ENCODE results near the gene MAPK12.

Gene MAPK12

DNA sequence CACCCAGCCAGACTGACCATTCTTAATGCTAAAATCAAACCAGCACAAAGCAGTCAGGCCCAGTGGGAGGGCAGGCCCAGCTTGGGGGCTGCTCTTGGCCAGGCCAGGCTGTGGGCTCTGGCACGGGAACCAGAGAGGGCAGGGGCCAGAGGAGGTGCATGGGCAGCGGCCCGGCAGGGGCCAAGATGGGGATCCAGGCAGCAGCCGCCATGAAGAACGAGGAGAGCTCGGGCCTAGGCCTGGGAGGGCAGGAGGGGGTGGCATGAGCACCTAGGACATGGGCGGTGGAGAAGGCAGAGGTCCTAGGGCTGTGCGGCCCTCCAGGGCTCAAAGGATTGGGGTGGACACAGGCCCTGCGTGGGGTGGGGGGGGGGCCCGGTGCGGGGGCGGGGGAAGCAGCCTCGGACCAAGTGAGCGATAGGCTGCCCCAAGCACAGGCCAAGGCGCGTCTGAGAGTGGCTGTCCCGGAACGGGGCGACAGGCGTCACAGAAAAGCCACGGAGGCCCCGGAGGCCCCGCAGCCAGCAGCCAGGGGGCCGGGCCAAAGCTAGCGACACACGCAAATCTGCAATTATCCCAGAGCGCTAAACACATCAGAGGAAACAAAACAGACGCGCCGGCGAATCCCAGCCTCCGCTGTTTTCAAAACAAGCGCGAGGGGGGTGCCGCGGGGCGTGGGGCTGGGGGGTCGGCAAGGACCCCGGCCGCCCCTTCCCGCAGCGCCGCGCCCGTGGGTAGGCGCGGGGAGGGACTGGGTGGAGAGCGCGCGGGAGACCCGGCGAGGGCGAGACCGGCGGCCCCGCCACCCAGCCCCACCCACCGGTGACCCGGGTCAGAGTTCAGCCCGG, 37.7 kb upstream of the MAPK12 start:
- DNase-seq = no peak

DNA sequence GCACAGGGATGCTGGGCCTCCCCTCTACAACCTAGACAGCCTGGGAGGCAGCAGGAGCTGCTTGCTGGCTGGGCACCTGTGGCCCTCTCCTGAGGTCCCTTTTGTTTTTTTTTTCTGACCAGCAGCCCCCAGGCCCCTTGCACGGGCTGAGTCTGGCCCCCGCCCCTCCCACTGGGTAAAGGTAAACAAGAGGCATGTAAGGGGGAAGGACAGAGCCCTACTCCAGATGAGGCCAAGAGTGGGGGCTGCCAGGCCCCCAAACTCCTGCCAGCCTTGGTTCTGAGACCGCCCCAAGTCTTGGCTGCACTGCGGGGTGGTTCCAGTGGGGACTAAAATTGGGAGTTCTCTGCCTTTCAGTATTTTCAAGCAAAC, 36.8 kb upstream of the MAPK12 start:
- DNase-seq = no peak

DNA sequence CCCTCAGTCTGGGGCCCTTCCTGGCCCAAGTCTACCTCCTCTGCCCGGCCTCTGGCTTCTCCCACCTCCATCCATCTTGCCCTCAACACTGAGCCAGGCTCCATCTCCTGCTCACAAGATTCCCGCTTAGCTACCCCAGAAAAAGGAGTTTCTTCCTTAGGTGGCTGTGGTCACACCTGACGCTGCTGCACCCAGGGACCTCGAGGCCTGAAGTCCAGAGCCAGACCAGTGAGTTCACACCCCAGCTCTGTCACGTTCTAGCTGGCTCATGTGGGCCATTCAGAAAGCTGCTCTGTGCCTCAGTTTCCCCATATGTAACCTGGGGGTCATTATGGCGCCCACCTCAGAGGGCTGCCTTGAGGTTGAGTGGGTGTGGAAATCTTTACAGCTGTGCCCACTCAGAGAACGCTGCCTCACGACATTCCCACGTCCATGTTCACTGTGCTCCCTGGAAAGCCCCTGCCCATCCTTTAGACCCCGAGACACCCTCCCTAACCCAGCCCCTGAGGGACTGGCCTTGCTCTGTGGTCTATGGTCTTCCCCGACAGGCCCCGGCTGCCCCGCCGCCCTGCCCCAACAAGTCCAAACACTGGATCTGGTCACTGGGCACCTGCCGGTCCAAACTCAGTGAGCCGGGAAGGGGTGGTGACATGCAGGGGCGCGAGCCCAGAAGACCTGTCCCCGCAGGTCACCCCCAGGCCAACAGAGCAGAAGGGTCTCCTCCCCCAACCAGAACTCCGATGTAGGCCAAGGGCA, 36.2 kb upstream of the MAPK12 start:
- no peak for DNase-seq

DNA sequence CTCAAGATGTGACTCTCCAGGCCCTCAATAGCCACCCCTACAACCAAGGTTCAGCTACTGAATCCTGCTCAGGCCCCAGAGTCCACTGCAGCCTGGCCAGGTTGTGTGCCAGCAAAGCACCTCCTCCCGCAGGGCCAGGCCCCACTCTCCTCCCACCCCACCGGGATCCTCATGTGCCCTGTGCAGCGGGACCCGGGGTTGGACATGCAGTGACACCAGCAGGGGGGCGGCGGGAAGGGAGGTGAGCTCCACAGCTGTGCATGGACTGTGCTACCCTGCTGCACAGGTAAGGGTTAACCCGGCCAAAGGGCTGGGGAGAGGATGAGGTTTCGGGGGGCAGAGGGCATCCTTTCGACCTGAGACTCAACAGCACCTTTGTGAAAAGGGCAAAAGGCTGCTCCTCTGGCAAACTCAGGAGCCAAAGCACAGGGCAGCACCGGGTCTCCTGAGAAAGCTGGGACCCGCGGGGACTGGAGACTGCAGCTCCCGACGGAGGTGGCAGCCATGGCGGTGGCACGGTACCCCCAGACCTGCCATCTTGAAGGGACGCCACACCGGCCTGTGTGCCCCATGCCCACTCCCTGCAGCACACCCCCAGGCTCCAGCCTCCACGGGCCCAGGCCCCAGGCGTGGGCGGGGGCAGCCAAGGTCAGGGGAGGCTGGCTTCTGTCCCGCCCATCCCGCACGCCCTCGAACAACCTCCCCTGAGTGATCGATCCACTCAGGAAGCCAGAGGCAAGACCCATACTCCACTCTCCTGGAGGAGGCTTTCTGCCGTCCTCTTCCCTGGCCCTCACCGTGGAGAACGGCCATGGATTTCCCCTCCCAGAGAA, 35.4 kb upstream of the MAPK12 start:
- no peak for DNase-seq

DNA sequence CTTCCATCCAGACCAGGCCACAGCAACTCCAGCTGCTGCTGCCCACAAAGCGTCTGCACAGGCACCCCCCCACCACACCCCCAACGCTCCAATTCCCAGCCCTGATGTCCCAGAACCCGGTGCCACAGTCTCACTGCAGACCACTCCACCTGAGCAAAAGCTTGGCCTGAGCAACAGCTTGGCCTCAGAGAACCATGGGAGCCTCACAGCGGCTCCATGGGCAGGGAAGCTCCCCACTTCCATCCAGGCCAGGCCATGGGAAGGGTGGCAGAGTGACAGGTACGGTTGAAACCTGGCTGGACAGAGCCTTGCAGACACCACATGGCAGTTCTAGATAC, 32.8 kb upstream of the MAPK12 start:
- no peak for DNase-seq

DNA sequence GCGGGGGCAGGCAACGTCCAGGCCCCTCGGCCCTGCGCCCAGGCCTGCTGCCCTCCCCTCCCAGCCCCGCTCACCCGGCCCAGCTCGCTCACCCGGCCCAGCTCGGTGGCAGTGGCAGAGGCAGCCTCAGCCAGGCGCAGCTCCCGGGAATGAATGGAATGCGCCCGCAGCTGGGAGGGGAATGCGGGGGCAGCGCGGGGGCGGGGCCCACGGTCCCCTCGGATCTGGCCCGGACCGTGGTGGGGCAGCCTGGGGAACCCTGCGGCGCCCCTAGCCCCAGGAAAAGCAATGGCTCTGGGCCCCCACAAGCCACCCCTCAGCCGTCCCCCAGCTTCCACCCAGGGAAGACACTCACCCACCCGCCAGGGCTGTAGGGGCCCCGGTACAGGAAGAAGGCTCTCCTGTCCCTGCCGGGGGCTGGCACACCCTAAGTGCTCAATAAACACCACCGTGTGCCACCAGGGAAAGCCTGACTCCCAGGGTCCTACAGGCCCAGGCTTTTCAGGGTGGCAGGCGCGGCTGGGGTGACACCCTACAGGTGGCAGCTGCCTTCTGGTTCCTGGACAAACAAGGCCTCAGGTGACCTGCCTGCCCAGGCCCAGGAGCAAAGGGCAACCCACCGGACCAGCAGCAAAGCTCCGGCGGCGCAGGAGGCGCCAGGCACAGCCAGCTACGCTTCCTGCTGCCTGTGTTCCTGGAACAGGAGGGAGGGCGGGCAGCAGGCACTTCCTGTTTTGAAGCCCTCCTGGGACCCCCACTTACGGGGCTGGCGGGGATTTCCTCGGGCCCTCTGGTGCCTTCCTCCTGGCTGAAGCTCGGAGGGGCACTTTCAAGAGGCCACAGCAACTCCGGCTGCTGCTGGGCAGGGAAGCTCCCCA, 32.2 kb upstream of the MAPK12 start:
- DNase-seq = no peak

DNA sequence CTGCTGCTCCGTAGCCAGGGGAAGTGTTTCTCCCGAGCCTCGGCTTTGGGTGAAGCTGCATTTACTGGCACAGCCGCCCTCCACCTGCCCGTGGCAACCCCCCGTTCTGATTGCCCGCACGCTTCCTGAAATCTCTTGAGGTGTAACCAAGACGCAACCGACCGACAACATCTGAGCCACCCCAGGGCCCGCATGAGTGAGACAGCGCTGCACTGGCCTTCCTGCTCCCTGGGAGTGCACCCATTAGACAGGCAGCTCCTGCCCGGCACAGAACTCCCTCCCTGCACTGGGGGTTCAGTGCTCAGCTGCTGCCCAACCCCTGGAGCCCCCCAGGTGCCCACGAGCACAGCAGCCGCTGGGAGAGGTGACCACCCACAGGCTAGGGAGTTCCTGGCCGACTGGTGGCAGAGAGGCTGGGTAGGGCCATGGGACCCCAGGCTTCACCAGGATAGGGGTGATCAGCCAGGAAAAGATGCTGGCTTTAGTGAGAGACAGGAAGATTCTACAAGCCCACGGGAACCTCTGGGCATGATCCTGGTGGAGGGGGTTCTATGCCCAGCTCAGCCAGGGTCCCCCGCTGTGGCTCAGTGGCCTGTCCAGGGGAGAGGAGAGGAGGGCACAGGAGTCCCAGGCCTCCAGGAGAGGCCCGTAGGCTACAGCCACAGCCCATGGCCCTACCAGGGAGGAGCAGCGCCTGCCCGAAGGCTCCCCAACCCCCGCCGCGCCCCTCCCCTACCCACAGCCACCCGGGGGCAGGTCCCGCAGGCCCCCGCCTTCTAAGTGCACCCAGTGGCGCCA, 31.4 kb upstream of the MAPK12 start:
- no peak for DNase-seq

DNA sequence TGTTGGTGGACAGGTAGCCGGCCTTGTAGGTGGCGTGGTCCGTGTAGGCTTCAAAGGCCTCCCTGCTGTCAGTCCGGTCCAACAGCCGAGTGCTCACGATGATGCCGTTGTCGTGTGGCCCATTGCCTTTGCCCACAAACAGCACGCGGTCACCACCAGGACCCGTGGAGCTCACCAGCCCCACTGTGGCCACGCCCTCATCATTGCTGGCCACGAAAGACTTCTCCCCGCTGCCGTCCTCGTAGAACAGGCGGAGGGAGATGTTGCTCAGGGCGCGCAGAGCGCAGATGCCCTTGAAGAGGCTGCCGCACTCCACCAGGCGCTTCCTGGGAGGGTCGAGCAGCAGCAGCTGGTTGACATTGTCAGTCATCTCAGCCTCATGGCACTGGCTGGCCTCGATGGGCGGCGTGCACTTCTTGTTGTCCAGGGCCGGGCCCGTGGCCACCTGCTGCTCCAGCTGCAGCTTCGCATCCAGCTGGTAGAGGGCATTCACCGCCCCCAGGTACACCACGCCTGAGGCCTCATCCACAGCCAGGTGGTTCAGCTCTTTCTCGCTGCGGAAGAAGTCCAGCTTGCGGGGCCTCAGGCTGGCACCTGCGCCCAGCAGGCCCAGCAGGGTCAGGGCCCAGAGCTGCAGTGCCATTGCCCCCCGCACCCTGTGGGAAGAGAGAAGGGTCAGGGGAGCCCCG, 28.6 kb upstream of the MAPK12 start:
- no peak for DNase-seq

DNA sequence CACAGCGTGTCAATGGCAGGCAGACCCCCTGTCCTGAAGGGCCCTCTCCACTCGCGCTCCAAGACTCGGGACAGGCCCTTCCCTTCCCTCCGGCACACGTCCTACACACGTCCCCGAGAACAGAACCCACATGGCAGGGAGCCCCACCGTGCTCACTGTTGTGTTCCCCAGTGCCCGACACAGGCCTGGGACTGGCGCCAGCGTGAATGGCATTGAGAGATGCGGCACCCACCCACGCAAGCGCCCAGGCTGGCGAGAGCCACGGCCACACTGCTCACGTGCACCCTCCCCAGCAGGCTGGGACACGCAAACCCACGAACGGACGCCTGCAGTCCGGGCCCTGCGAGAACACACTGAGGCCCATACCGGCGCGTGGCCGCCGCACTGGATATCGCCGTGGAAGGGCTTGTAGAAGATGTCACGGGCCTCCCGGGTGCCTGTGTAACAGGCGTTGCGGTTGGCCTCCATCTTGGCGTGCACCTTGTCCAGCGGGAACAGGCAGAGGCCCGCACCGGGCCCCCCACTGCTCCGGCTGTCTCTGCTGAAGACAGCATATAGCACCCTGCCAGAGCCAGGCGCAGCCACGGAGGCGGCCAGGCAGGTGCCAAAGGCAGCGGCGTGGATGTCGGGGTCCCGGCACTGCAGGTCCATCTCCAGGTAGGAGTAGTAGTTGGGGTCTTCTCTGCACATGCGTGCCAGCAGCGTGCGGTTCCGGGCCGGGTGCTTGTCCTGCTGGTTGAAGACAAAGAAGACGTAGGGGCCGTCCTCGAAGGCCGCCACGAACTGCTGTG, 27.9 kb upstream of the MAPK12 start:
- no peak for DNase-seq

DNA sequence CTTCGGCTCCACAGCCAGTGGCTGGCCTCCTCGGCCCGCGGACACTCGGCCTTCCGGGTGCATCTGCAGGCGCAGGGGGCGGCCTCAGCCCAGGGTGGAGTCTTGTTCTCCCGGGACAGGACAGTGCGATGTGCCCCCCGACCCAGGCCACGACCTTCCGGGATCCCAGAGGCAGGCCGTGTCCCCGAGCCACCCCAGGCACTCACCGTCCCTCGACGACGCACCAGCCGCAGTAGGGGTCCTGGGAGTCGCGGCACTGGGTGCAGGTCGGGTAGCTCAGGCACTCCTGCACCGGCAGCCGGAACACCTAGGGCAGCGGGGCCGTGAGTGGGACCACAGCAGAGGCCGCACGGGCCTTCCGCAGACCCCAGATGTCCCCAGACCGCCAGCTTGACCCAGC, 26.2 kb upstream of the MAPK12 start:
- DNase-seq = no peak

DNA sequence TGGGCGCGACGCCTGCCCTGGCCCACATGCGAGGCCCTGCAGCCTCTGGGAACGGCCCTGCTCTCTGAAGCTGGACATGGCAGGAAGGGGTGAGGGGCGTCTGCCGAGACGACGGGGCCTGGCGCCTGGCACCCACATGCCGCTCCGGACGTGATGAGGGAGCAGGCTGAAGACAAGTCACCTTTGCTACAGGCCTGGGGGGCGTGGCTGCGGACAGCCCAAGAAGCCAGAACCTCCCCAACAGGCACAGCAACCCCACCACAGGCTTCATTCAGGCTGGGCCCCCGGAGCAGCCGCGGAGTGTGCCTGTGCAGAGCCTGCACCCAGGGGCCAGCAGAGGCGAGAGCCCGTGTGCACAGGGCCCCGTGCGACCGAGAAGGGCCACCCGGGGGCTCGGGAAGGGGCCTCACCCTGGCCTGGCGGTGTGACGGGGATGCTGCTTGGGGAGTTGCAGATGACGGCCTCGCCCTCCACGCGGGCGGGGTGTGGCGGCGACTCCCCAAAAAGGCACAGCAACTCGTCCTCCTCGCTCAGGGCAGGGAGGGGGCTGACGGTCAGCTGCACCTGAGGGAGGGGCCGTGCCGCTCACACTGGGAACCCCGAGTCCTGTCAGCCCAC, 25.3 kb upstream of the MAPK12 start:
- no peak for DNase-seq

DNA sequence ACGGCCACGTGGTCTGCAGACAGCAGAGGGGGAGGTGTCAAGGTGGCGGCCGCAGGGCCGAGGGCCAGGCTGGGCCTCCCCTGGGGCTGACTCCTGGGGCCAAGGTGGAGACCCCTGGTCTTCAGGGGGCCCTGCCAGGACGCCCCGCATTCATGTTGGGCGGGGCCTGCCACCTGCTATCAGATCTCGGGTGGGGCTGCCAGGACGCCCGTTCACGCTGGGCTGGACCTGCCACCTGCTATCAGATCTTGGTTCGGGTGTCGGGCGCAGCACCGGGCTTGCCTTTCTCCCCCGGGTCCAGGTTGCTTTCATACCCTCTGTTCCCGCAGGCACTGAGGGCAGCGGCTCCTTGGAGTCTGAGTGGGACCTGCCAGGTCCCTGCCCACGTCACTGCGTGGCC, 24.8 kb upstream of the MAPK12 start:
- no peak for DNase-seq

DNA sequence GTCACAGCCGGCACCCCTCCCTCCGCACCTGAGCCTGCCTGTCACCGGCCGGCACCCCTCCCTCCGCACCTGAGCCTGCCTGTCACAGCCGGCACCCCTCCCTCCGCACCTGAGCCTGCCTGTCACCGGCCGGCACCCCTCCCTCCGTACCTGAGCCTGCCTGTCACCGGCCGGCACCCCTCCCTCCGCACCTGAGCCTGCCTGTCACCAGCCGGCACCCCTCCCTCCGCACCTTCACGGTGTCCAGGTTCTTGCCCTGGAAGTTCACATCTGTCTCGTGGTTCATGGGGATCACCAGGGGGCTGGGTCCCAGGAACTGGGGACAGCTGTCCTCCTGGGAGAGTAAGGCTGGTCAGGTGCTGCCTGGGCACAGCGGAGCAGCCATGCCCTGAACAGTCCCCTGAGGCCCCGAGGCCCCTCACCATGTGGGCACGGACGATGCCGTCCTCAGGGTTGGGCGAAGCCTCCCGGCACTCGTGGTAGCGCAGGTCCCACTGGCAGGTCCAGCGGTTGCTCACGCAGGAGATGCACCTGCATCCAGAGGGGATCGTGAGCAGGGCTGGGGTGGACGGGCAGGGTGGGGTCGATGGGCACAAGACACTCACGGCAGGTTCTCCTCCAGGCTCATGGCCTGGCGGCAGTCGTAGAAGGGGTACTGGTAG, 24.2 kb upstream of the MAPK12 start:
- no peak for DNase-seq

DNA sequence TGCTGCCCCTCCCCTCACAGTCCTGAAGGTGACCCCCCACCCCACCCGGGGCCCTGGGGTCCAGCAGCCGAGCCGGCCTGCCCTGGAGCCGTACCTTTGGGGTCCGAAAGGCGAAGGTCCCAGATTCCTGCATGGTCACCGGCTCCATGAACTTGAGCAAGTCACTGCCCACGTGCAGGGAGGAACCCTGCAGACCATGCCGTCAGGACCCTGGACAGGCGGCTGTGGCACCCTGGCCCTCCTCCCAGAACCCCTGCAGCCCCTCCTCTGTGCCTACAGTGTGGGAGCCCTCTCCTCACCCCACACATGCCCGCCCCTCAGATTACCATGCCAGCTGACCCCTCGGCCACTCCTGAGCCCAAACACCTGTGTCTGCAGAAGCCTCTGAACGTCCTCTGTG, 23.0 kb upstream of the MAPK12 start:
- DNase-seq = no peak

DNA sequence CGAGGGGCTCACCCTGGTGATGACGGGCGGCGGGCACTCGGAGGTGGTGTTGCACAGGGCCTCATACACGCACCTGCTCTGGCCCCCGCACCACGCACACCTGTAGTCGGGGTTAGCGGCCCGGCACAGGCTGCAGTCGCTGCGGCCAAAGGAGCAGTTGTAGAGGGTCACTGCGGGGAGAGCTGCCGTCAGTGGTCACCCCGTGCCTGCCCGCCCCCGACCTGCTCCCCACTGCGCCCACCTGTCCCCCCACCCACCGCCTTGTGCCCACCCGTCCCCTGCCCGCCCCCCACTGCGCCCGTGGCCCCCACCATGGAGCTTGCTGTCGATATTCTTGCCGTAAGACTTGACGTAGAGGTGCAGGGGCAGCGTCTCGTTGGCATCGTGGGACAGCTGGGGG, 22.3 kb upstream of the MAPK12 start:
- no peak for DNase-seq

DNA sequence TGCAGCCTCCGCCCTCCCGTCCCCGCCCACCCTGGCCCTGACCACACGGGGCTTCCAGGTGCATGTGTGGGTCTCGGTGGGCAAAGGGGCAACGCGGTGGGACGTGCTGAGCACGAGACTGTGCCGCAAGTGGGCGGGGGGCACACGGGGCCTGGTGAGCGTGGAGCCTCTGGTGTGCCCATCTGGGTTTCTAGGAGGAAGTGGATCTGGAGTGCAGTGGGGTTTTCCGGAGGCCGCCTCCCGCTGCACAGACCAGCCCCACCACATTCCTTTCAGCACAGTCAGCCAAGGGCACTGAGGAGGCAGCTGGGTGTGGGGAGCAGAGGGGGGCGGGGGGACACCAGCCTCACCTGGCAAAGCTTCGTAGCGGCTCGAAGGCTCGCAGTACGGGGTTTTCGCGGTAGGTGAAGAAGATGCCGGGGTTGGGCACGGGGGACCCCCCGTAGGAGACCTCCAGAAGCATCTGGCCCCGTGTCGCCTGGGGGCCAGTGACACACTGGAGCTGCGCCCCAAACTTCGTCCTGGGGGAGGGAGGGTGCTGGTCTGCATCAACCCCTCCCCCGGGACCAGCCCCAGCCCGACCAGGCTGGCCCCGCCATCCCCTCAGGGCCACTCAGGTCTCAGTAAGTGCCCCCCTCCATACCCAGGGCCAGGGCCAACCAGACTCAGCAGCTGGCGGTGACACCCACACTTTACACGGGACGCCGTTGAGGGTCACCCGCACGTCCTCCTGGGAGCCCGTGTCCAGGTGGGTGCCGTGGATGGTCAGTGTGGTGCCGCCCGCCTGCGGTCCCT, 21.1 kb upstream of the MAPK12 start:
- no peak for DNase-seq

DNA sequence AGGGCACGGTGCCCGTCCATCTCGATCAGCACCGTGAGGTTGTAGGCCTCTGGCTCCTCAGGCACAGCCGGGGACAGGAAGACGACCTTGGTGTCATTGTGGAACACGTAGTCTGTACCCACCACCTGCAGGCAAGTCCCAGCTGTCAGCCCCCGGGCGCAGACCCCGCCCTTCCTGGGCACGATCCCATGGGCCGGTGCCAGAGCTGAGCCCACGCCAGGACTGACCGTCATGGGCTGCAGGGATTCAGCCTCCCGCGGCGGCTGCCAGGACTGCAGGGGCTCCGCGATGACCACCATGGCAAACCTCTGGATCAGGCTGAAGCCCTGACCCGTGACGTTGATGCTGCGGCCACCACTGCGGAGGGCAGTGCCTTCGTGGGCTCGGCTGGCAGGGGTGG, 20.5 kb upstream of the MAPK12 start:
- DNase-seq = no peak

DNA sequence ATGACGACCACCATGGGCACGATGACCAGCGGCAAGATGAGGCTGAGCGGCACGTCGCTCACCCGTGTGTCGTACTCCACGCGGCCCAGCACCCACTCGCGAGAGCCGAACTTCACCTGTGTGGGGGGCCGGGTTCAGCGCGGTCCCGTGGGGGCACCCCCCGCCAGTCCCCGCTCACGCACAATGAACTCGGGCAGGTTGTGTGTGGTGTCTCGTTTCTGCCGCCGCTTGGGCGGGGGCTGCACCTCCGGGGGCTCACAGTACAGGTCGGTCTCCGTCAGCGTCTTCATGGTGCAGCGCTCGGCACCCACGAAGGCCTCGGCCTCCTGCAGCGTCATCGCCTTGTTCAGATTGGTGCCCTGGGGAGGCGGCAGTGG, 19.9 kb upstream of the MAPK12 start:
- no peak for DNase-seq
